ENCODE data around the gene SSTR4. TPM values are rescaled to one million over a fixed set of nuclear protein-coding genes. Genes with fewer than 3 reads are reported as not detected.
"Not testable (repeated sequence)": the region's sequence is repeated elsewhere in the genome, so short reads cannot be mapped to it uniquely, and the experiment has no call there.

SSTR4 gene, protein sequence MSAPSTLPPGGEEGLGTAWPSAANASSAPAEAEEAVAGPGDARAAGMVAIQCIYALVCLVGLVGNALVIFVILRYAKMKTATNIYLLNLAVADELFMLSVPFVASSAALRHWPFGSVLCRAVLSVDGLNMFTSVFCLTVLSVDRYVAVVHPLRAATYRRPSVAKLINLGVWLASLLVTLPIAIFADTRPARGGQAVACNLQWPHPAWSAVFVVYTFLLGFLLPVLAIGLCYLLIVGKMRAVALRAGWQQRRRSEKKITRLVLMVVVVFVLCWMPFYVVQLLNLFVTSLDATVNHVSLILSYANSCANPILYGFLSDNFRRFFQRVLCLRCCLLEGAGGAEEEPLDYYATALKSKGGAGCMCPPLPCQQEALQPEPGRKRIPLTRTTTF
- not detected for total RNA-seq
- long read RNA-seq = 0 reads

DNA sequence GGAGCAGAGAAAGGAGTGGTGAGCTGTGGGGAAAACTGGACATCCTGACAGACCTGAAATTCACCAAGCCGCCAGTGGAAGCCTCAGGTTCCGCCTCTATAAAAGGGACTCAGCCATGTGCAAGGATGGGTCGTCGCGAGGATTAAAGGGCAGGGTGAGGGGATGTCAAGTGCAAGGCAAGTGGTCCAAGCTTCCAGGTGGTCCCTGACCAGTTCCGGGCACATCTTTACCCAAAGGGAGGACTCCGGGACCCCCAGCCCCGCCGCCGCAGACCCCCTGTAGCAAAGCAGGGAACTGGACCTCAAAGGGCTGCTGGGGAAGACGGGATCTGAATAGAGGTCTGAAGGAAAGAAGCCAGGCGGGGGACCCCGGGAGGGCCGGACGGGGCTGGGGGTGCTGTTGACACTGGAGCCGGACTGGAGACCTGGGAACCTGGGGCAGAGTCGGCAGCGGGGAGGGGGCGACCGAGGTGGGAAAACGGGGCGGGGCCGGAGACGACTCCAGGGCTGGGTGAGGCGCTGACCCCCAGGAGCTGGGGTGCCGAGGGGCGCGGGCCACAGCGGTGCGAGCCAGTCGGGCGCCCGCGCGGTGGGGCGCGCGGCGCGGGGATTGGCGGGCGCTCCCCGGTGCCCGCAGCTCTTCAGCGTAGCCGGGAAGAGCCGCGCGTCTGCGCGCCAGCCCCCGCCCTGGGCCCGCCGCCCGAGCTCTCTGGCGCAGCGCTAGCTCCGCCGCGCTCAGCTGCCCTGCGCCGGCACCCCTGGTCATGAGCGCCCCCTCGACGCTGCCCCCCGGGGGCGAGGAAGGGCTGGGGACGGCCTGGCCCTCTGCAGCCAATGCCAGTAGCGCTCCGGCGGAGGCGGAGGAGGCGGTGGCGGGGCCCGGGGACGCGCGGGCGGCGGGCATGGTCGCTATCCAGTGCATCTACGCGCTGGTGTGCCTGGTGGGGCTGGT, at the start of gene SSTR4:
SSTR4 (plus strand) TSS at position 592 of the 951 bp plus-strand sequence; CDS start at position 764, 172 bp downstream.
- Histone ChIP-seq H3K27me3 (no peaks in the 10 kb centered on the region), H3K9me3 (no peaks in the 10 kb centered on the region), H3K36me3 (no peaks in the 10 kb centered on the region), H3K4me3 (no peak within 1 kb of the TSS), H3K27ac (no peak within 1 kb of the TSS), H3K4me1 (no peaks in the 10 kb centered on the region)
- intact Hi-C loops (cut with DNase I) = no loop called here
- DNase-seq (no peak), ATAC-seq (no peak)
- 42% methylated on average over 8 of the region's 83 CpGs for WGBS (ENCODE audit: insufficient coverage, low coverage, low lambda C conversion rate, missing lambda C conversion rate)
- TF ChIP-seq POLR2A (IDR thresholded peaks at IDR 0.05) = no peak
- TF ChIP-seq, protein P1, sequence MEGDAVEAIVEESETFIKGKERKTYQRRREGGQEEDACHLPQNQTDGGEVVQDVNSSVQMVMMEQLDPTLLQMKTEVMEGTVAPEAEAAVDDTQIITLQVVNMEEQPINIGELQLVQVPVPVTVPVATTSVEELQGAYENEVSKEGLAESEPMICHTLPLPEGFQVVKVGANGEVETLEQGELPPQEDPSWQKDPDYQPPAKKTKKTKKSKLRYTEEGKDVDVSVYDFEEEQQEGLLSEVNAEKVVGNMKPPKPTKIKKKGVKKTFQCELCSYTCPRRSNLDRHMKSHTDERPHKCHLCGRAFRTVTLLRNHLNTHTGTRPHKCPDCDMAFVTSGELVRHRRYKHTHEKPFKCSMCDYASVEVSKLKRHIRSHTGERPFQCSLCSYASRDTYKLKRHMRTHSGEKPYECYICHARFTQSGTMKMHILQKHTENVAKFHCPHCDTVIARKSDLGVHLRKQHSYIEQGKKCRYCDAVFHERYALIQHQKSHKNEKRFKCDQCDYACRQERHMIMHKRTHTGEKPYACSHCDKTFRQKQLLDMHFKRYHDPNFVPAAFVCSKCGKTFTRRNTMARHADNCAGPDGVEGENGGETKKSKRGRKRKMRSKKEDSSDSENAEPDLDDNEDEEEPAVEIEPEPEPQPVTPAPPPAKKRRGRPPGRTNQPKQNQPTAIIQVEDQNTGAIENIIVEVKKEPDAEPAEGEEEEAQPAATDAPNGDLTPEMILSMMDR (IDR thresholded peaks at IDR 0.05) = no peak

DNA sequence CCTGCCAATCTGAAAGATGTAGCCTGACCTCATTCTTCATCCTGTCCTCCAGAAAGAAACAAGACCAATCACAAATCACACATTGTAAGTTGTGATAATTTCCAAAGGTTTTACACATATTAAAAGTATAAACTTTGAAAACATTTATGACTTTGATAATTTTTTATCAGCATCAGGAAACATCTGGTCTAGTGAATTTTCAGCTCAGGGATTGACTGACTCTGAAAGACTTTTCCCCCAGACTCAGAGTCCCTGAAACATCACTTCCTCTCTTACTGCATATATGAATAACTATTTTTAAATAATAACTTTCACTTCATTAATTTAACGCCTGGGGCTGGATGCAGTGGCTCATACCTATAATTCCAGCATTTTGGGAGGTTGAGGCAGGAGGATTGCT, 48.5 kb upstream of the SSTR4 start:
- Histone ChIP-seq H3K4me3 (no peak overlapping the region), H3K9me3 (no peaks in the 10 kb centered on the region), H3K27ac (no peak overlapping the region), H3K27me3 (no peaks in the 10 kb centered on the region), H3K36me3 (no peaks in the 10 kb centered on the region), H3K4me1 (no peaks in the 10 kb centered on the region)
- DNase-seq (no peak), ATAC-seq (no peak)
- intact Hi-C loops (cut with DNase I) = no loop called here
- 8% methylated on average over 1 of the region's 1 CpG for WGBS (ENCODE audit: insufficient coverage, low coverage, low lambda C conversion rate, missing lambda C conversion rate)
- TF ChIP-seq POLR2A (IDR thresholded peaks at IDR 0.05) = no peak
- TF ChIP-seq, protein P1 (IDR thresholded peaks at IDR 0.05) = no peak

DNA sequence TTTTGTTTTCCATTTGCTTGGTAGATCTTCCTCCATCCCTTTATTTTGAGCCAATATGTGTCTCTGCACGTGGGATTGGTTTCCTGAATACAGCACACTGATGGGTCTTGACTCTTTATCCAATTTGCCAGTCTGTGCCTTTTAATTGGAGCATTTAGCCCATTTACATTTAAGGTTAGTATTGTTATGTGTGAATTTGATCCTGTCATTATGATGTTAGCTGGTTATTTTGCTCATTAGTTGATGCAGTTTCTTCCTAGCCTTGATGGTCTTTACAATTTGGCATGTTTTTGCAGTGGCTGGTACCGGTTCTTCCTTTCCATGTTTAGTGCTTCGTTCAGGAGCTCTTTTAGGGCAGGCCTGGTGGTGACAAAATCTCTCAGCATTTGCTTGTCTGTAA, 43.7 kb upstream of the SSTR4 start:
- H3K9me3 ChIP-seq; H3K4me3 ChIP-seq; intact Hi-C loops (cut with DNase I); H3K27ac ChIP-seq; ATAC-seq; H3K27me3 ChIP-seq; H3K36me3 ChIP-seq; DNase-seq; H3K4me1 ChIP-seq: not testable (repeated sequence)
- WGBS (ENCODE audit: insufficient coverage, low coverage, low lambda C conversion rate, missing lambda C conversion rate) = 42% methylated on average over 3 of the region's 3 CpGs

DNA sequence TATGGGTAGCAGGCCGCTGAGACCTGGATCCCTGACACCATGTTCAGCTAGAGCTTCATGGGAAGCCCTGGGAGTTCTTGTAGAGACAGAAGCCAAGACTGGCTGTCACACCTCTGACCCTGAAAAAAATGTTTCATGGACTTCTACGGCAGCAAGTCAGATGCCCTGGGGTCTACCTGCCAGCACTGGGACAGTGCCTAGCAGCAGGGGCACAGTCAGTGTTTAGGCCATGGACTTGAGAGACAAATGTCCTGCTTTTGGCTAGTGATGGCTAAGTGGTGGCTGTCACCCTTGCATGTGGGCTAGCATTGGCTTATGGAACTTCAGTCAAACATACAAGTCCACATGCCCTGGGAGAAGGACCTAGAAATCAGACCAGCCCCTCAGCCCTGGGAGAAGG, 41.3 kb upstream of the SSTR4 start:
- no peaks in the 10 kb centered on the region for H3K27me3 ChIP-seq
- WGBS (ENCODE audit: insufficient coverage, low coverage, low lambda C conversion rate, missing lambda C conversion rate) = 80% methylated on average over 2 of the region's 2 CpGs
- H3K4me1 ChIP-seq = no peaks in the 10 kb centered on the region
- H3K4me3 ChIP-seq = no peak overlapping the region
- intact Hi-C loops (cut with DNase I) = no loop called here
- no peak for DNase-seq
- TF ChIP-seq POLR2A (IDR thresholded peaks at IDR 0.05) = no peak
- TF ChIP-seq, protein P1 (IDR thresholded peaks at IDR 0.05) = no peak
- no peak overlapping the region for H3K27ac ChIP-seq
- H3K9me3 ChIP-seq = no peaks in the 10 kb centered on the region
- H3K36me3 ChIP-seq = no peaks in the 10 kb centered on the region
- no peak for ATAC-seq

DNA sequence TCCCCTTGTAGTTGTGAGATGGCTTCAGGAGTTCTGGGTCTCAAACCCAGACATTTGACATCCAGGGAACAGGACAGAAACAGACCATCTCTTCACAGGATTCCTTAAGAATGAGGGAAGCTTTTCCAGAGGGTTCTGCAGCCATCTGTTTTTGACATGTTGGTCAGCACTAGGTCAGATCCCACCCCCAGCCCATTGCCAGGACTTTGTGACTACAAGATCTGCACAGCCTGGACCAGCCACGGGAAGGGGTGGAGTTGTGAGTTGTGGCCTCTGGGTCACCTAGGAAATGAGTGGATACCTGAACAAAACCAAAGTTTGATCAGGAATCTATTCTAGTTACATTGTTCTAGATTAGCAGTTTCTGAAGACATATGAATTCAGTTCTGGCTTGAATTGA, 39.2 kb upstream of the SSTR4 start:
- DNase-seq (no peak), ATAC-seq (no peak)
- Histone ChIP-seq H3K36me3 (no peaks in the 10 kb centered on the region), H3K4me3 (no peak overlapping the region), H3K27me3 (no peaks in the 10 kb centered on the region), H3K27ac (no peak overlapping the region), H3K4me1 (no peaks in the 10 kb centered on the region), H3K9me3 (no peaks in the 10 kb centered on the region)
- TF ChIP-seq, protein P1 (IDR thresholded peaks at IDR 0.05) = no peak
- no peak for TF ChIP-seq POLR2A (IDR thresholded peaks at IDR 0.05)
- intact Hi-C loops (cut with DNase I) = no loop called here
- 29% methylated on average over 1 of the region's 1 CpG for WGBS (ENCODE audit: insufficient coverage, low coverage, low lambda C conversion rate, missing lambda C conversion rate)
